HG02852 (cell line): ENCODE measurements around the gene SERPINB10.

ENCODE experiments used
- ATAC-seq: cut with Tn5 transposase; IDR thresholded peaks from one replicate; pipeline ENCODE4 v1.9.1; 2021; ENCODE audit warnings: mild to moderate bottlenecking, moderate library complexity; ENCODE audit not compliant: unreplicated experiment

The SERPINB10 gene

GRCh38 chr18:63890950-63891304, 16.8 kb upstream of the SERPINB10 start:
- ATAC-seq = peak; percentile 78

- no peak for ATAC-seq
Observed at GRCh38 chr18:63892566-63892965, 15.2 kb upstream of the SERPINB10 start.

- ATAC-seq = no peak
Observed at GRCh38 chr18:63894106-63894772, 13.5 kb upstream of the SERPINB10 start.

GRCh38 chr18:63895190-63895589, 12.6 kb upstream of the SERPINB10 start:
- no peak for ATAC-seq

- no peak for ATAC-seq
Observed at GRCh38 chr18:63897072-63897471, 10.7 kb upstream of the SERPINB10 start.

- no peak for ATAC-seq
Observed at GRCh38 chr18:63899206-63899605, 8.6 kb upstream of the SERPINB10 start.

GRCh38 chr18:63903851-63904570, 3.7 kb upstream of the SERPINB10 start:
- no peak for ATAC-seq

GRCh38 chr18:63904694-63905093, 3.1 kb upstream of the SERPINB10 start:
- no peak for ATAC-seq

- ATAC-seq = no peak
Observed at GRCh38 chr18:63905361-63905760, 2.4 kb upstream of the SERPINB10 start.

GRCh38 chr18:63906056-63906455, 1.7 kb upstream of the SERPINB10 start:
- ATAC-seq = no peak

GRCh38 chr18:63908858-63909257, 1.1 kb downstream of the SERPINB10 start:
- peak; percentile 35 for ATAC-seq

GRCh38 chr18:63909870-63910269, 2.1 kb downstream of the SERPINB10 start:
- peak; percentile 70 for ATAC-seq

GRCh38 chr18:63917817-63918216, 10.1 kb downstream of the SERPINB10 start:
- no peak for ATAC-seq

GRCh38 chr18:63922049-63922448, 14.3 kb downstream of the SERPINB10 start:
- no peak for ATAC-seq

GRCh38 chr18:63924551-63924950, 16.8 kb downstream of the SERPINB10 start:
- ATAC-seq = no peak

GRCh38 chr18:63928331-63928730, 20.6 kb downstream of the SERPINB10 start:
- no peak for ATAC-seq

- peak; percentile 55 for ATAC-seq
Observed at GRCh38 chr18:63929369-63929768, 21.6 kb downstream of the SERPINB10 start.

GRCh38 chr18:63930773-63931354, 23.1 kb downstream of the SERPINB10 start:
- ATAC-seq = no peak

GRCh38 chr18:63936156-63936931, 28.6 kb downstream of the SERPINB10 start:
- ATAC-seq = peak; percentile 96

- ATAC-seq = peak; percentile 36
Observed at GRCh38 chr18:63936932-63937393, 29.2 kb downstream of the SERPINB10 start.

- no peak for ATAC-seq
Observed at GRCh38 chr18:63940008-63940407, 32.2 kb downstream of the SERPINB10 start.
